Tibial nerve (tissue), 4 donors: ENCODE data around the gene NTM. TPM values are rescaled to one million over a fixed set of nuclear protein-coding genes. Genes with fewer than 3 reads are reported as not detected.

ENCODE experiments used
- DNase-seq, 2 donors: peaks; one replicate each; pipeline ENCODE4 v3.0.0-alpha.2; 2019; ENCODE audit warnings: low spot score in 2 of 2
- H3K27ac ChIP-seq, 4 donors: fragments of 200-600 bp; sonication (generic) in 3 of 4; one replicate each; pipeline ENCODE4 v1.5.1; 2017 to 2019; ENCODE audit warnings: mild to moderate bottlenecking in 1 of 4
- H3K27me3 ChIP-seq, 2 donors: fragments of 200-600 bp; sonication (generic) in 1 of 2; one replicate each; pipeline versions ENCODE4 v1.5.1 to v1.6.0; 2017 to 2019
- H3K36me3 ChIP-seq, 3 donors: fragments of 200-600 bp; sonication (generic); one replicate each; pipeline ENCODE4 v1.5.1; 2018 to 2019
- H3K4me1 ChIP-seq, 4 donors: fragments of 200-600 bp; sonication (generic) in 3 of 4; one replicate each; pipeline ENCODE4 v1.5.1; 2017 to 2019
- H3K4me3 ChIP-seq, 4 donors: fragments of 200-600 bp; sonication (generic) in 3 of 4; one replicate each; pipeline ENCODE4 v1.5.1; 2017 to 2019; ENCODE audit warnings: mild to moderate bottlenecking in 1 of 4, moderate library complexity in 1 of 4
- H3K9me3 ChIP-seq, 4 donors: fragments of 200-600 bp; sonication (generic) in 3 of 4; one replicate each; pipeline ENCODE4 v1.5.1; 2017 to 2019
- EP300 ChIP-seq, 2 donors: sonication (generic); formaldehyde crosslinking; IDR thresholded peaks; one replicate each; pipeline ENCODE4 v1.6.1; 2017; ENCODE audit warnings: antibody characterized with exemption in 2 of 2, mild to moderate bottlenecking in 1 of 2
- POLR2A ChIP-seq, 2 donors: fragments of 450-650 bp; IDR thresholded peaks; one replicate each; pipeline ENCODE4 v1.6.1; 2017; ENCODE audit warnings: antibody characterized with exemption in 2 of 2, mild to moderate bottlenecking in 2 of 2, moderate library complexity in 2 of 2
- WGBS, 2 donors: methylation state at CpG; one replicate each; pipeline ENCODE4 v1.1.5; 2018; 5-methylcytosine and 5-hydroxymethylcytosine counted together
- total RNA-seq, 4 donors: library from RNA; depleted of rRNA; stranded (reverse); fragments of >200 nt; gene quantifications; one replicate each; pipeline ENCODE4 v1.1.0, GENCODE V29; 2016
- TF ChIP-seq, protein P1 (sequence below), 5 experiments: fragments of 200-600 bp in 3 of 5; fragments of 450-650 bp in 2 of 5; sonication (generic) in 3 of 5; IDR thresholded peaks; one replicate each; pipeline ENCODE4 v1.5.1; 2016 to 2019; ENCODE audit warnings: antibody characterized with exemption in 5 of 5, mild to moderate bottlenecking in 3 of 5, moderate library complexity in 2 of 5

The NTM gene
- total RNA-seq, 4 donors from 2014 or later: 3.7 to 11.4 (median 10.8) TPM

DNA sequence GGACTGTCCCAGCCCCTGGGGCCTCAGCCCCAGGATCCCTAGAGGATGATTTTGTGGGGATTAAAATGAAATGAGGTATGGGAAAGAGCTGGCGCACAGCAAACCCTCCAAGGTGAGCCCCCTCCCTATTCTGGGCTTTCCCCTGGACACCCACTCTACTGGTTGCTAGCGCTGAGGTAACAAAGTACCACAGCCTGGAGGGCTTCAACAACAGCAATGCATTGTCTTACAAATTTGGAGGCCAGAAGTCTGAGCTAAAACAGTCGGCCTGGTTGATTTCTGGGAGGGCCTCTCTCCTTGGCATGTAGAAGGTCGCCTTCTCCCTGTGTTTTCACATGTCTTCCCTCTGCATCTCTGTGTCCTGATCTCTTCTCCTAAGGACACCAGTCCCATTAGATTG is 913.6 kb downstream of the NTM start:
- no peaks in the 10 kb centered on the region for H3K36me3 ChIP-seq
- no peaks in the 10 kb centered on the region for H3K4me1 ChIP-seq
- WGBS, 2 donors: 73 to 80% methylated on average over 4 of the region's 4 CpGs
- no peak overlapping the region for H3K27ac ChIP-seq
- no peak overlapping the region for H3K4me3 ChIP-seq
- TF ChIP-seq, protein P1, sequence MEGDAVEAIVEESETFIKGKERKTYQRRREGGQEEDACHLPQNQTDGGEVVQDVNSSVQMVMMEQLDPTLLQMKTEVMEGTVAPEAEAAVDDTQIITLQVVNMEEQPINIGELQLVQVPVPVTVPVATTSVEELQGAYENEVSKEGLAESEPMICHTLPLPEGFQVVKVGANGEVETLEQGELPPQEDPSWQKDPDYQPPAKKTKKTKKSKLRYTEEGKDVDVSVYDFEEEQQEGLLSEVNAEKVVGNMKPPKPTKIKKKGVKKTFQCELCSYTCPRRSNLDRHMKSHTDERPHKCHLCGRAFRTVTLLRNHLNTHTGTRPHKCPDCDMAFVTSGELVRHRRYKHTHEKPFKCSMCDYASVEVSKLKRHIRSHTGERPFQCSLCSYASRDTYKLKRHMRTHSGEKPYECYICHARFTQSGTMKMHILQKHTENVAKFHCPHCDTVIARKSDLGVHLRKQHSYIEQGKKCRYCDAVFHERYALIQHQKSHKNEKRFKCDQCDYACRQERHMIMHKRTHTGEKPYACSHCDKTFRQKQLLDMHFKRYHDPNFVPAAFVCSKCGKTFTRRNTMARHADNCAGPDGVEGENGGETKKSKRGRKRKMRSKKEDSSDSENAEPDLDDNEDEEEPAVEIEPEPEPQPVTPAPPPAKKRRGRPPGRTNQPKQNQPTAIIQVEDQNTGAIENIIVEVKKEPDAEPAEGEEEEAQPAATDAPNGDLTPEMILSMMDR (IDR thresholded peaks at IDR 0.05): no peak
- no peak for TF ChIP-seq POLR2A (IDR thresholded peaks at IDR 0.05)
- no peak for TF ChIP-seq EP300 (IDR thresholded peaks at IDR 0.05)
- no peaks in the 10 kb centered on the region for H3K9me3 ChIP-seq
- DNase-seq: no peak
- no peaks in the 10 kb centered on the region for H3K27me3 ChIP-seq

GRCh38 chr11:132284611-132285010 is 914.2 kb downstream of the NTM start:
- H3K9me3 ChIP-seq: no peaks in the 10 kb centered on the region
- no peaks in the 10 kb centered on the region for H3K36me3 ChIP-seq
- WGBS, 2 donors: 92% methylated on average over 10 to 11 of the region's 11 CpGs
- no peaks in the 10 kb centered on the region for H3K4me1 ChIP-seq
- no peak for DNase-seq
- no peak for TF ChIP-seq POLR2A (IDR thresholded peaks at IDR 0.05)
- TF ChIP-seq, protein P1 (IDR thresholded peaks at IDR 0.05): no peak
- no peak for TF ChIP-seq EP300 (IDR thresholded peaks at IDR 0.05)
- no peaks in the 10 kb centered on the region for H3K27me3 ChIP-seq
- no peak overlapping the region for H3K27ac ChIP-seq
- no peak overlapping the region for H3K4me3 ChIP-seq

DNA sequence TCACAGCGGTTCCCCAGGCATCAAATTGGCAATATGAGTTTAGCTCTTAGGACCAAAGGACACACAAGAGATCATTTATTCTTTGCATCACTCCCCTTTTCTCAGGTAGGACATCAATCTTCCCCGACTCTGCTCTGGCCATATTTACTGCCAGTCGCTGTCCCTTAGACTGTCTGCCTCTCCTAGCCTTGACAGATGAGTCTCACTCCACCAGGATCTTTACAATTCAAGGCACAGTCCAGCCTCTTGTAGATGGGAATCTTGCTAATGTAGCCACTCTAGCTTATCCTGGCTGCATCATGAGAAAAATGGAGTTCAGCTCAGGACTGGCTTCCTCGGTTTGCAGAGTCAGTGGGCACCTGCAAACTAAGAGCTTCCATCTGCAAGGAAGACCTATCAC is 915.2 kb downstream of the NTM start:
- DNase-seq: no peak
- H3K36me3 ChIP-seq: no peaks in the 10 kb centered on the region
- H3K4me3 ChIP-seq: no peak overlapping the region
- 81 to 86% methylated on average over 4 of the region's 4 CpGs for WGBS, 2 donors
- no peaks in the 10 kb centered on the region for H3K27me3 ChIP-seq
- H3K27ac ChIP-seq: no peak overlapping the region
- H3K4me1 ChIP-seq: no peaks in the 10 kb centered on the region
- H3K9me3 ChIP-seq: no peaks in the 10 kb centered on the region
- TF ChIP-seq, protein P1 (IDR thresholded peaks at IDR 0.05): no peak
- TF ChIP-seq EP300 (IDR thresholded peaks at IDR 0.05) (no peak), POLR2A (IDR thresholded peaks at IDR 0.05) (no peak)

DNA sequence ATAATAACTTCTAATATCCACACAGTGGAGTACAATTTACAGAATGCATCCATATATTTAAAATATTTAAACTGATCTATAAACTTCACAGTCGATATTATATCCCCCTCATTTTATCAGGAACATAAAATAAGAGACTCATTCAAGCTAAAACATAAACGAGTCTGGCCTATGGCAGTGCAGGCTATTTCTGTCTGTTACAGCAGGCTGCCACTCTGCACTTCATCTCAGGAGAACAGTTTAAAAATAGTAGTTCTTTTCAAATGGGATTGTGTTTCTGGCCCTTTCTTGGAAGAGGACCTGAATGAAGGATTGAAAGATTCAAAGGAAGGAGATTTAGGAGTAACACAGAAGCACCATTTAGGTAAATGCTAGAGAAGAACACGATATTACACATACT is 915.7 kb downstream of the NTM start:
- TF ChIP-seq POLR2A (IDR thresholded peaks at IDR 0.05) (no peak), EP300 (IDR thresholded peaks at IDR 0.05) (no peak)
- TF ChIP-seq, protein P1 (IDR thresholded peaks at IDR 0.05): no peak
- DNase-seq: no peak
- WGBS, 2 donors: 62 to 63% methylated on average over 3 of the region's 3 CpGs

GRCh38 chr11:132288036-132288435 is 917.6 kb downstream of the NTM start:
- no peaks in the 10 kb centered on the region for H3K27me3 ChIP-seq
- no peak for DNase-seq
- H3K9me3 ChIP-seq: no peaks in the 10 kb centered on the region
- H3K27ac ChIP-seq: no peak overlapping the region
- H3K4me1 ChIP-seq: no peaks in the 10 kb centered on the region
- H3K4me3 ChIP-seq: no peak overlapping the region
- 75 to 83% methylated on average over 3 of the region's 3 CpGs for WGBS, 2 donors
- H3K36me3 ChIP-seq: no peaks in the 10 kb centered on the region
- TF ChIP-seq POLR2A (IDR thresholded peaks at IDR 0.05): no peak
- TF ChIP-seq, protein P1 (IDR thresholded peaks at IDR 0.05): no peak

More for the DNA sequence above, 915.7 kb downstream of the NTM start:
- H3K27ac ChIP-seq: no peak overlapping the region
- no peaks in the 10 kb centered on the region for H3K9me3 ChIP-seq
- H3K4me3 ChIP-seq: no peak overlapping the region
- no peaks in the 10 kb centered on the region for H3K27me3 ChIP-seq
- no peaks in the 10 kb centered on the region for H3K4me1 ChIP-seq
- H3K36me3 ChIP-seq: no peaks in the 10 kb centered on the region
